DOHH2 (cell line): ENCODE data around the gene MLST8.

Experiments
- H3F3A ChIP-seq: fragments of 200-600 bp; sonication (generic), shearing (Covaris generic); 2 replicates; pipeline ENCODE4 v1.6.0; 2016; ENCODE audit warnings: antibody characterized with exemption, mild to moderate bottlenecking; ENCODE audit not compliant: control insufficient read depth, insufficient read depth
- H3K27ac ChIP-seq: fragments of 200-600 bp; sonication (generic); 2 replicates; pipeline ENCODE4 v1.5.1; 2014; ENCODE audit warnings: low read depth, mild to moderate bottlenecking, low read length, moderate library complexity
- H3K27me3 ChIP-seq: fragments of 200-600 bp; sonication (generic); 2 replicates; pipeline ENCODE4 v1.6.1; 2014; ENCODE audit warnings: mild to moderate bottlenecking, low read length, mixed read lengths; ENCODE audit not compliant: control insufficient read depth
- H3K36me3 ChIP-seq: fragments of 200-600 bp; sonication (generic); 2 replicates; pipeline ENCODE4 v1.6.1; 2014; ENCODE audit warnings: mild to moderate bottlenecking, low read length, moderate library complexity, mixed read lengths; ENCODE audit not compliant: control insufficient read depth
- H3K4me1 ChIP-seq: fragments of 200-600 bp; sonication (generic); 2 replicates; pipeline ENCODE4 v1.6.1; 2014; ENCODE audit warnings: mild to moderate bottlenecking, low read length, mixed read lengths; ENCODE audit not compliant: control insufficient read depth
- H3K4me2 ChIP-seq: fragments of 200-600 bp; sonication (generic); 2 replicates; pipeline ENCODE4 v1.6.0; 2014; ENCODE audit warnings: mild to moderate bottlenecking, low read length, moderate library complexity
- H3K4me3 ChIP-seq: fragments of 200-600 bp; sonication (generic); 2 replicates; pipeline ENCODE4 v1.5.1; 2014; ENCODE audit warnings: mild to moderate bottlenecking, low read length, mixed read lengths
- H3K79me2 ChIP-seq: fragments of 200-600 bp; sonication (generic); 2 replicates; pipeline ENCODE4 v1.6.1; 2014; ENCODE audit warnings: mild to moderate bottlenecking, low read length, mixed read lengths; ENCODE audit not compliant: control insufficient read depth
- H3K9me2 ChIP-seq: fragments of 200-600 bp; sonication (generic); replicated peaks from 2 replicates; pipeline ENCODE4 v1.6.1; 2014; ENCODE audit warnings: mild to moderate bottlenecking, low read length, mixed read lengths; ENCODE audit not compliant: control insufficient read depth
- H3K9me3 ChIP-seq: fragments of 200-600 bp; sonication (generic); 2 replicates; pipeline ENCODE4 v1.6.1; 2014; ENCODE audit warnings: antibody characterized with exemption, low read length, mixed read lengths; ENCODE audit not compliant: control insufficient read depth, insufficient read depth
- H4K20me1 ChIP-seq: fragments of 200-600 bp; sonication (generic); 2 replicates; pipeline ENCODE4 v1.6.0; 2014; ENCODE audit warnings: low read depth, mild to moderate bottlenecking, antibody characterized with exemption, low read length, moderate library complexity; ENCODE audit not compliant: control insufficient read depth, insufficient read depth
- EZH2phosphoT487 ChIP-seq: fragments of 200-600 bp; sonication (generic); IDR thresholded peaks from 2 replicates; pipeline ENCODE4 v1.6.1; 2017; ENCODE audit warnings: borderline replicate concordance, mild to moderate bottlenecking, antibody characterized with exemption, low read length, moderate library complexity, mixed read lengths
- TF ChIP-seq, protein P1 (sequence below): fragments of 200-600 bp; sonication (generic); IDR thresholded peaks from one replicate; pipeline ENCODE4 v1.5.1; 2014; ENCODE audit warnings: antibody characterized with exemption, mild to moderate bottlenecking, low read depth, low read length; ENCODE audit not compliant: poor library complexity, severe bottlenecking

Gene MLST8

DNA sequence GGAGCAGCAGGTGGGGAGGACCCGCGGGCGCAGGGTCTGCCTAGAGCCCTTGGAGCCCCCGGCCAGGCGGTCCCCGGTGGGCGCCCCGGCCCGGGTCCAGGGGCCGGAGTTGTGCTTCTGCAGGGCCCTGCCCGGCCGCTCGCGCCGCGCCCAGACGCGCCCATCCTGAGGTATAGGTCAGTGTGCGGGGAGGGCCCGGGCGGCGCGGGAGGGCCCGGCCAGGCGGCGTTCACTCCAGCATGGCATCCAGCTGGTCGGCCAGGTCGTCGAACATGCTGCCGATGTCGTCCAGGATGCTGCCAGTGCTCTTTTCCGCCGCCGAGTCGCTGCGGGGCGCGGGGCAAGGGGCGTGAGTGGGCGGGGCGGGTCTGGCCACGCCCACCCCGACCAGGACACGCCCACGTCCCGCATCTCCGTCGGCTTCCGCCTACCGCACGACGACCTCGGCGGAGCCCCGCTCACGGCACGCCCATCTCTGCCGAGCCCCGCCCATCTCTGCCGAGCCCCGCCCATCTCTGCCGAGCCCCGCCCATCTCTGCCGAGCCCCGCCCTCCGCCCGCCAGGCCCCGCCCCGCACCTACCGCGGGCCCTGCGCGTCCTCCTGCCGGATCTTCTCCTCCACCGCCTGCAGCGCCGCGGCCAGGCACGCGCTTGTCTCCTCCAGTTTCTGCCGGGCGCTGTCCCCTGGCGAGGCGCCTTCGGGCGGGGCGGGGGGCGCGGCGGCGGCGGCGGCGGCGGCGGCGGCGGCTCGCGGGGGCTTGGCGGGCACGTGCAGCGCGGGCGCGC lies 26.7 kb upstream of the MLST8 start:
- no peaks in the 10 kb centered on the region for H4K20me1 ChIP-seq
- H3K4me2 ChIP-seq = no peak overlapping the region
- H3K9me2 ChIP-seq = no peaks in the 10 kb centered on the region
- no peak overlapping the region for H3K4me3 ChIP-seq
- no peaks in the 10 kb centered on the region for H3F3A ChIP-seq
- H3K79me2 ChIP-seq = no peaks in the 10 kb centered on the region
- H3K4me1 ChIP-seq = 0 out of 2 replicates have a peak, but pooled peaks cover 1% of the 10 kb centered on the region
- TF ChIP-seq EZH2phosphoT487 = no peak
- TF ChIP-seq, protein P1, sequence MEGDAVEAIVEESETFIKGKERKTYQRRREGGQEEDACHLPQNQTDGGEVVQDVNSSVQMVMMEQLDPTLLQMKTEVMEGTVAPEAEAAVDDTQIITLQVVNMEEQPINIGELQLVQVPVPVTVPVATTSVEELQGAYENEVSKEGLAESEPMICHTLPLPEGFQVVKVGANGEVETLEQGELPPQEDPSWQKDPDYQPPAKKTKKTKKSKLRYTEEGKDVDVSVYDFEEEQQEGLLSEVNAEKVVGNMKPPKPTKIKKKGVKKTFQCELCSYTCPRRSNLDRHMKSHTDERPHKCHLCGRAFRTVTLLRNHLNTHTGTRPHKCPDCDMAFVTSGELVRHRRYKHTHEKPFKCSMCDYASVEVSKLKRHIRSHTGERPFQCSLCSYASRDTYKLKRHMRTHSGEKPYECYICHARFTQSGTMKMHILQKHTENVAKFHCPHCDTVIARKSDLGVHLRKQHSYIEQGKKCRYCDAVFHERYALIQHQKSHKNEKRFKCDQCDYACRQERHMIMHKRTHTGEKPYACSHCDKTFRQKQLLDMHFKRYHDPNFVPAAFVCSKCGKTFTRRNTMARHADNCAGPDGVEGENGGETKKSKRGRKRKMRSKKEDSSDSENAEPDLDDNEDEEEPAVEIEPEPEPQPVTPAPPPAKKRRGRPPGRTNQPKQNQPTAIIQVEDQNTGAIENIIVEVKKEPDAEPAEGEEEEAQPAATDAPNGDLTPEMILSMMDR = no peak
- H3K27ac ChIP-seq = no peak overlapping the region
- no peaks in the 10 kb centered on the region for H3K27me3 ChIP-seq
- no peaks in the 10 kb centered on the region for H3K9me3 ChIP-seq
- peaks cover 52% of the 10 kb centered on the region for H3K36me3 ChIP-seq

DNA sequence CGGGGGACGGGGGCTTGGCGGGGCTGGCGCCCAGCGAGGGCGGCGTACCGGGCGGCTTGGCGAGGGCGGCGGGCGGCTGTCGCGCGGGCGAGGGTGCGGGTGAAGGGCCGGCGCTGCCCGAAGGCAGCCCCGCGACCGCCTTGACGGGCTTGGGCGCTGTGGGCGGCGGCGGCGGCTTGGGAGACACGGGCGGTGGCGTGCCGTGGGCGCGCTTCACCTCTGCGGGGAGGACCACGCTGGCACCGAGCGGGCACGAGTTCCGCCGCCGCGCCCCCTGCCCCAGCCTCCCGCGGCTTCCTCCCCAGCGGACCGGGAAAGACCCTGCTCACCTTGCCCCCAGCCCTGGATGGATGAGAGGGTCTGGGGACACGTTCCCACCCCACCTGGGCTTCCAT lies 26.1 kb upstream of the MLST8 start:
- Histone ChIP-seq H4K20me1 (no peaks in the 10 kb centered on the region), H3K79me2 (no peaks in the 10 kb centered on the region), H3K4me1 (0 out of 2 replicates have a peak, but pooled peaks cover 2% of the 10 kb centered on the region), H3K27me3 (no peaks in the 10 kb centered on the region), H3K36me3 (peaks cover 49% of the 10 kb centered on the region), H3K27ac (no peak overlapping the region), H3K4me3 (no peak overlapping the region), H3K9me3 (no peaks in the 10 kb centered on the region), H3K4me2 (no peak overlapping the region), H3F3A (no peaks in the 10 kb centered on the region), H3K9me2 (no peaks in the 10 kb centered on the region)
- TF ChIP-seq, protein P1 = no peak
- no peak for TF ChIP-seq EZH2phosphoT487

DNA sequence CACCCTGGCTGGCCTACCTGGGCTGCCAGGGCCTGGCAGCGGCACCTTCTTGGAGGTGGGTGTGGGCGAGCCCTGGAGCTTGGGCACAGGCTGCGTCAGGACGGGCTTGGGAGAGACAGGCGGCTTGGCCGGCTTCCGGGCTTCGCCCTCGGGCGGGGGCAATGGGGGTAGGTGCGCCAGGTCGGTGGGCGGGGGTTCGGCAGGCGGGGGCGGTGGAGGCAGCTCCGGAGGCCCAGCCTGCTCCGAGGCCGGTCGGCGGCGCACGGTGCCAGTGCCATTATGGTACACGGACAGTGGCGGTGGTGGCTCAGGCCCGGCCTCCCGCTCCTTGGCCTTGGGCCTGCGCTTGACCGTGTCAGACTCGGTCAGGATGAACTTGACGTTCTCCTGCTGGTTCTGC lies 25.7 kb upstream of the MLST8 start:
- Histone ChIP-seq H3K9me2 (no peaks in the 10 kb centered on the region), H3K27ac (no peak overlapping the region), H3K4me1 (0 out of 2 replicates have a peak, but pooled peaks cover 2% of the 10 kb centered on the region), H4K20me1 (no peaks in the 10 kb centered on the region), H3K79me2 (no peaks in the 10 kb centered on the region), H3K27me3 (no peaks in the 10 kb centered on the region), H3K9me3 (no peaks in the 10 kb centered on the region), H3K4me2 (no peak overlapping the region), H3K36me3 (peaks cover 44% of the 10 kb centered on the region), H3F3A (no peaks in the 10 kb centered on the region), H3K4me3 (no peak overlapping the region)
- no peak for TF ChIP-seq EZH2phosphoT487
- TF ChIP-seq, protein P1 = no peak
